ENCODE measurements around the gene NOD2. TPM values are rescaled to one million over a fixed set of nuclear protein-coding genes. Genes with fewer than 3 reads are reported as not detected.

NOD2 gene
- total and polyA plus RNA-seq, 2 of the 13 experiments (the other 11 are each of a cell fraction or from before 2014, with no cell fraction given), result 0.27 to 0.81 TPM

DNA sequence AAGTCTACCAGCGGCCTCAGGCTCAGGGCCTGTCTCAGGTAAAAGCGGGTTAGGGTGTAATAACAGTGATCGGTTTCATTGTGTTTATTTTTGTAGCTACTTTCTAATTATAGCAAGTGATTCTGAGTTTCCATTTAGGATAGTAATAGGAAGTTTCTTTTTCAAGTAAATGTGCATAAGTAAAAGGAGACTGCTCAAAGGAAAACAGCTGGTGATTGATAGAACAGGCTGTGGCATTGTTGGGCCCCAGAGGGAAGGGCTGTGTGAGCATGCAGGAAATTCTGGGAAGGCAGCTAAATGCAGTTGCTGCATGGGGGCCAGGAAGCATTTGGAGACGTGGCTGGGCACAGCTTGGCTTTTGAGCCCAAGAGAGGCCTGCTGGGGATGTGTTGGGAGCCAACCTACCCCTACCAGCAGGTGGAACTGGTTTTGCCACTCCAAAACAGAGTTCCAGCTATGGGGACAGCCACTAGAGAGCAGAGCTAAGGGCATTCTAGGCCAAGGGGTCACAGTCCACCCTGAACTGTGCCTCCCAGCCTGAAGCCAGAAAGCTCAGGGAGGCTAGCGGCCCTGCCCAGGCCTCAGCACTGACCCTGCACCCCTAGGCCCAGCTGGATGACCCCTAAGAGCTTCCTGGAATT is 24.9 kb upstream of the NOD2 start (continued):
- TF ChIP-seq ZNF33B (CRISPR knock-in tag; IDR thresholded peaks at IDR 0.05) (no peak), ZBTB26 (CRISPR knock-in tag; IDR thresholded peaks at IDR 0.05; ENCODE audit: borderline replicate concordance) (no peak), ZNF501 (CRISPR knock-in tag; IDR thresholded peaks at IDR 0.05) (peak; percentile 17; the same call in 1 of the 2 replicates), ZIK1 (CRISPR knock-in tag; IDR thresholded peaks at IDR 0.05; ENCODE audit: borderline replicate concordance, low read depth) (no peak), ZSCAN29 (CRISPR knock-in tag; conservative IDR thresholded peaks at IDR 0.05) (0 out of 2 replicates have a peak, but pooled peaks have one; percentile 30), SOX13 (IDR thresholded peaks at IDR 0.05) (no peak), SOX13 (CRISPR knock-in tag; conservative IDR thresholded peaks at IDR 0.05 in 1 of 2, IDR thresholded peaks at IDR 0.05 in 1 of 2) (no peak), ZNF816 (CRISPR knock-in tag; IDR thresholded peaks at IDR 0.05; ENCODE audit: borderline replicate concordance) (no peak), TRIM24 (CRISPR knock-in tag; IDR thresholded peaks at IDR 0.05) (no peak), RFX5 (IDR thresholded peaks at IDR 0.05; ENCODE audit: low read depth, low read length) (no peak), MTA1 (CRISPR knock-in tag; IDR thresholded peaks at IDR 0.05; ENCODE audit: borderline replicate concordance) (peak; percentile 66; the same call in 1 of the 2 replicates), PHF5A (CRISPR knock-in tag; IDR thresholded peaks at IDR 0.05; ENCODE audit: low read depth, unreplicated experiment) (no peak), BHLHE40 (IDR thresholded peaks at IDR 0.05; ENCODE audit: low read length) (no peak), HOXA3 (CRISPR knock-in tag; IDR thresholded peaks at IDR 0.05) (no peak), EEA1 (CRISPR knock-in tag; IDR thresholded peaks at IDR 0.05; ENCODE audit: borderline replicate concordance) (no peak), MED1 (CRISPR knock-in tag; IDR thresholded peaks at IDR 0.05) (peak; percentile 41; the same call in 1 of the 2 replicates), ZFY (CRISPR knock-in tag; IDR thresholded peaks at IDR 0.05) (peak; percentile 67), HNRNPK (IDR thresholded peaks at IDR 0.05; ENCODE audit: low read depth, low read length, poor library complexity, severe bottlenecking) (no peak), POLR2A (IDR thresholded peaks at IDR 0.05; ENCODE audit: insufficient read depth in 1 of 2, low read depth in 2 of 2, low read length in 2 of 2) (no peak), CENPT (CRISPR knock-in tag; IDR thresholded peaks at IDR 0.05; ENCODE audit: low read depth) (no peak), NONO (IDR thresholded peaks at IDR 0.05) (no peak), NONO (CRISPR knock-in tag; conservative IDR thresholded peaks at IDR 0.05) (no peak), CHD2 (IDR thresholded peaks at IDR 0.05; ENCODE audit: low read depth, low read length) (no peak)
- TF ChIP-seq, protein P1, sequence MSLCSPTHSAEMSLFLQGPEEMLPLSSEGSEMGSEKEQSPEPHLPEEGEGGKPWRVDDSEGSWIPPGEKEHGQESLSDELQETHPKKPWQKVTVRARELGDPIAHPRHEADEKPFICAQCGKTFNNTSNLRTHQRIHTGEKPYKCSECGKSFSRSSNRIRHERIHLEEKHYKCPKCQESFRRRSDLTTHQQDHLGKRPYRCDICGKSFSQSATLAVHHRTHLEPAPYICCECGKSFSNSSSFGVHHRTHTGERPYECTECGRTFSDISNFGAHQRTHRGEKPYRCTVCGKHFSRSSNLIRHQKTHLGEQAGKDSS (CRISPR knock-in tag; IDR thresholded peaks at IDR 0.05; ENCODE audit: borderline replicate concordance, low read depth), result peak; percentile 71; the same call in 1 of the 2 replicates
- TF ChIP-seq, protein P2, sequence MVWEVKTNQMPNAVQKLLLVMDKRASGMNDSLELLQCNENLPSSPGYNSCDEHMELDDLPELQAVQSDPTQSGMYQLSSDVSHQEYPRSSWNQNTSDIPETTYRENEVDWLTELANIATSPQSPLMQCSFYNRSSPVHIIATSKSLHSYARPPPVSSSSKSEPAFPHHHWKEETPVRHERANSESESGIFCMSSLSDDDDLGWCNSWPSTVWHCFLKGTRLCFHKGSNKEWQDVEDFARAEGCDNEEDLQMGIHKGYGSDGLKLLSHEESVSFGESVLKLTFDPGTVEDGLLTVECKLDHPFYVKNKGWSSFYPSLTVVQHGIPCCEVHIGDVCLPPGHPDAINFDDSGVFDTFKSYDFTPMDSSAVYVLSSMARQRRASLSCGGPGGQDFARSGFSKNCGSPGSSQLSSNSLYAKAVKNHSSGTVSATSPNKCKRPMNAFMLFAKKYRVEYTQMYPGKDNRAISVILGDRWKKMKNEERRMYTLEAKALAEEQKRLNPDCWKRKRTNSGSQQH (CRISPR knock-in tag; IDR thresholded peaks at IDR 0.05; ENCODE audit: low read depth), result no peak
- TF ChIP-seq, protein P3, sequence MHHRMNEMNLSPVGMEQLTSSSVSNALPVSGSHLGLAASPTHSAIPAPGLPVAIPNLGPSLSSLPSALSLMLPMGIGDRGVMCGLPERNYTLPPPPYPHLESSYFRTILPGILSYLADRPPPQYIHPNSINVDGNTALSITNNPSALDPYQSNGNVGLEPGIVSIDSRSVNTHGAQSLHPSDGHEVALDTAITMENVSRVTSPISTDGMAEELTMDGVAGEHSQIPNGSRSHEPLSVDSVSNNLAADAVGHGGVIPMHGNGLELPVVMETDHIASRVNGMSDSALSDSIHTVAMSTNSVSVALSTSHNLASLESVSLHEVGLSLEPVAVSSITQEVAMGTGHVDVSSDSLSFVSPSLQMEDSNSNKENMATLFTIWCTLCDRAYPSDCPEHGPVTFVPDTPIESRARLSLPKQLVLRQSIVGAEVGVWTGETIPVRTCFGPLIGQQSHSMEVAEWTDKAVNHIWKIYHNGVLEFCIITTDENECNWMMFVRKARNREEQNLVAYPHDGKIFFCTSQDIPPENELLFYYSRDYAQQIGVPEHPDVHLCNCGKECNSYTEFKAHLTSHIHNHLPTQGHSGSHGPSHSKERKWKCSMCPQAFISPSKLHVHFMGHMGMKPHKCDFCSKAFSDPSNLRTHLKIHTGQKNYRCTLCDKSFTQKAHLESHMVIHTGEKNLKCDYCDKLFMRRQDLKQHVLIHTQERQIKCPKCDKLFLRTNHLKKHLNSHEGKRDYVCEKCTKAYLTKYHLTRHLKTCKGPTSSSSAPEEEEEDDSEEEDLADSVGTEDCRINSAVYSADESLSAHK (CRISPR knock-in tag; IDR thresholded peaks at IDR 0.05; ENCODE audit: borderline replicate concordance), result no peak

All from HepG2 (cell line).